H1 (cell line): ENCODE measurements around the gene MXD1.

ENCODE experiments used
- ATF2 ChIP-seq: IDR thresholded peaks from 2 replicates; pipeline ENCODE4 v1.6.1; 2012; ENCODE audit warnings: low read length, inconsistent platforms
- HDAC2 ChIP-seq, 2 experiments: fragments of 300-600 bp in 1 of 2; sonication (generic) in 1 of 2; IDR thresholded peaks; 2 replicates each; pipeline ENCODE4 v1.6.1; 2011 to 2012; ENCODE audit warnings: low read depth in 2 of 2, low read length in 2 of 2, mild to moderate bottlenecking in 2 of 2, moderate library complexity in 2 of 2, borderline replicate concordance in 1 of 2, inconsistent platforms in 1 of 2
- POLR2A ChIP-seq, 2 experiments: IDR thresholded peaks; 1 replicate in 1 of 2; 2 replicates in 1 of 2; pipeline ENCODE4 v1.6.1; 2011; ENCODE audit warnings: low read depth in 2 of 2, low read length in 2 of 2, mild to moderate bottlenecking in 2 of 2; ENCODE audit errors: control extremely low read depth in 1 of 2
- SP2 ChIP-seq: IDR thresholded peaks from 2 replicates; pipeline ENCODE4 v1.6.1; 2012; ENCODE audit warnings: mild to moderate bottlenecking, low read length, inconsistent platforms
- SRF ChIP-seq: IDR thresholded peaks from 2 replicates; pipeline ENCODE4 v1.6.1; 2011; ENCODE audit warnings: mild to moderate bottlenecking, low read depth, low read length, moderate library complexity
- TAF1 ChIP-seq: IDR thresholded peaks from 2 replicates; pipeline ENCODE4 v1.6.1; 2011; ENCODE audit warnings: mild to moderate bottlenecking, low read depth, low read length
- TBP ChIP-seq: IDR thresholded peaks from 2 replicates; pipeline ENCODE4 v1.6.1; 2011; ENCODE audit warnings: low read depth, low read length, improper control_type of control experiment
- ZNF274 ChIP-seq: IDR thresholded peaks from 2 replicates; pipeline ENCODE4 v1.7.0; 2012; ENCODE audit warnings: low read length, borderline replicate concordance; ENCODE audit errors: extremely low read depth
- TF ChIP-seq, protein P1 (sequence below), 3 experiments: IDR thresholded peaks; 1 replicate in 2 of 3; 2 replicates in 1 of 3; pipeline versions ENCODE4 v1.5.1 to v1.6.1; 2011; ENCODE audit warnings: low read length in 3 of 3, mild to moderate bottlenecking in 3 of 3, inconsistent platforms in 2 of 3, low read depth in 1 of 3, moderate library complexity in 1 of 3; ENCODE audit not compliant: insufficient read depth in 1 of 3; ENCODE audit errors: control extremely low read depth in 1 of 3

DNA sequence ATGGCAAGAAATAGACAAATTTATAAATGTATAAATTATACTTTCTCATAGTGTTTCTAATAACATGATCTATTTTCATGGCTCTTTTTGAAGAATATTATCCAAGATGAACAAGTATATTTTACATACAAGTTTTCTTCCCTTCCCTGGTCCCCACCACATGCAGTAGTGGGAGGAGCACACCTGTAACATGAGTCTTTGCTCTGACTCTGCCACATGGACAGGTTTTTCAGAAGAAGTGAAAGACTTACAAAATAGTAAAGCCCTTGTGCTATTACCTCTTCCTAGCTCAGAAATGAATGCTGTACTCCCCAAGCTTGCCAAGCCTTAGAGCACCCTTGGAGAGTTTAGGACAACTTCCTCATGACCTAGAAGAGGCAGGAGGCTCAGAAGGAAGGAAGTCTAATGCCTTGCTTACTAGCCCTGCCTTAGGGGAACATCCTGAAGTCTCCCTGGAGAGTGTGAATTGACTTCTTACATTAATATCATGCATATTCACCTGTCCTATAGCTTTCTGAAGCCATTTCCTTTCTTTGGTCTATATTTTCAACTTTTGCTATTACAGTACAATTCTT, 18.4 kb downstream of the MXD1 start:
- TF ChIP-seq HDAC2 (IDR thresholded peaks at IDR 0.05; ENCODE audit: borderline replicate concordance in 1 of 2, low read depth in 2 of 2, low read length in 2 of 2) = no peak
- no peak for TF ChIP-seq ZNF274
- TF ChIP-seq, protein P1, sequence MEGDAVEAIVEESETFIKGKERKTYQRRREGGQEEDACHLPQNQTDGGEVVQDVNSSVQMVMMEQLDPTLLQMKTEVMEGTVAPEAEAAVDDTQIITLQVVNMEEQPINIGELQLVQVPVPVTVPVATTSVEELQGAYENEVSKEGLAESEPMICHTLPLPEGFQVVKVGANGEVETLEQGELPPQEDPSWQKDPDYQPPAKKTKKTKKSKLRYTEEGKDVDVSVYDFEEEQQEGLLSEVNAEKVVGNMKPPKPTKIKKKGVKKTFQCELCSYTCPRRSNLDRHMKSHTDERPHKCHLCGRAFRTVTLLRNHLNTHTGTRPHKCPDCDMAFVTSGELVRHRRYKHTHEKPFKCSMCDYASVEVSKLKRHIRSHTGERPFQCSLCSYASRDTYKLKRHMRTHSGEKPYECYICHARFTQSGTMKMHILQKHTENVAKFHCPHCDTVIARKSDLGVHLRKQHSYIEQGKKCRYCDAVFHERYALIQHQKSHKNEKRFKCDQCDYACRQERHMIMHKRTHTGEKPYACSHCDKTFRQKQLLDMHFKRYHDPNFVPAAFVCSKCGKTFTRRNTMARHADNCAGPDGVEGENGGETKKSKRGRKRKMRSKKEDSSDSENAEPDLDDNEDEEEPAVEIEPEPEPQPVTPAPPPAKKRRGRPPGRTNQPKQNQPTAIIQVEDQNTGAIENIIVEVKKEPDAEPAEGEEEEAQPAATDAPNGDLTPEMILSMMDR (IDR thresholded peaks at IDR 0.05; ENCODE audit: control extremely low read depth in 1 of 3, insufficient read depth in 1 of 3, low read depth in 1 of 3, low read length in 3 of 3) = no peak
- no peak for TF ChIP-seq ATF2
- no peak for TF ChIP-seq SP2
- TF ChIP-seq POLR2A (IDR thresholded peaks at IDR 0.05; ENCODE audit: control extremely low read depth in 1 of 2, low read depth in 2 of 2, low read length in 2 of 2) = no peak
- no peak for TF ChIP-seq TBP
- TF ChIP-seq TAF1 = no peak
- TF ChIP-seq SRF = no peak
